ENCODE results near the gene RTN4RL1. TPM values are rescaled to one million over a fixed set of nuclear protein-coding genes. Genes with fewer than 3 reads are reported as not detected.

The RTN4RL1 gene
- total RNA-seq, 1 donor = 0.43 TPM

DNA sequence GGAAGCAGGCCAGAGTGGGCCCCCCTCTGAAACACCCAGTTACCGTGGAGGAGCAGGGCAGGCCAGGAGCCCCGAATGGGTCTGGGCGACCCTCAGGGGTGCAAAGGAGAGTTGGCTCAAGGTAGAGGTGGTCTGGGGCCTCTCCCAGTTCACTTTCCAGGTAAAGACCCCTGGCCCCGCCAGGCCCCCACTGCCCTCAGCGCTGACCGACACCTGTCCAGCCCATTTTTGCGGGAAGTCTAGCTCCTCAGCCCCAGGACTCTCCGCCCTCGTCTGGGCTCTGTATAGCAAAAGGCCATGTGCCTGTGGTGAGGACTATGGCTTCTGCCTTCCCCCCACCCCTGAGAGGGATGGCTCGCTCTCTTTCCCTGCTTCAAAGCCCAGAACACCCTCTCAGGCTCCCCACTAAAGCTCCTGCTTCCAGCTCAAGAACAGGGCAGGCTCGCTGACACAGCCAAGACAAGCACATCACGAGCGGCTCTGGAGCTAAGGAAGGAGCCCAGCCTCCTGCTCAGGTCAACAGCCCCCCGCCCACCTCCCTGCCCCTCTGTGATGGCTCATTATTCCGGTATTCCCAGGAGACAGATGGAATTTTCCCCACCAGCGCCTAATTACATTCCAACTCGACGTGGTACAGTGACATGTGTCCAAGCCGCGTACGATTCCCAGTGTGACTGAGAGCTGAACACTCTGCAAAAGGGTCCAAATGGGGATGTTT is 59.4 kb downstream of the RTN4RL1 start:
- TF ChIP-seq, protein P1, sequence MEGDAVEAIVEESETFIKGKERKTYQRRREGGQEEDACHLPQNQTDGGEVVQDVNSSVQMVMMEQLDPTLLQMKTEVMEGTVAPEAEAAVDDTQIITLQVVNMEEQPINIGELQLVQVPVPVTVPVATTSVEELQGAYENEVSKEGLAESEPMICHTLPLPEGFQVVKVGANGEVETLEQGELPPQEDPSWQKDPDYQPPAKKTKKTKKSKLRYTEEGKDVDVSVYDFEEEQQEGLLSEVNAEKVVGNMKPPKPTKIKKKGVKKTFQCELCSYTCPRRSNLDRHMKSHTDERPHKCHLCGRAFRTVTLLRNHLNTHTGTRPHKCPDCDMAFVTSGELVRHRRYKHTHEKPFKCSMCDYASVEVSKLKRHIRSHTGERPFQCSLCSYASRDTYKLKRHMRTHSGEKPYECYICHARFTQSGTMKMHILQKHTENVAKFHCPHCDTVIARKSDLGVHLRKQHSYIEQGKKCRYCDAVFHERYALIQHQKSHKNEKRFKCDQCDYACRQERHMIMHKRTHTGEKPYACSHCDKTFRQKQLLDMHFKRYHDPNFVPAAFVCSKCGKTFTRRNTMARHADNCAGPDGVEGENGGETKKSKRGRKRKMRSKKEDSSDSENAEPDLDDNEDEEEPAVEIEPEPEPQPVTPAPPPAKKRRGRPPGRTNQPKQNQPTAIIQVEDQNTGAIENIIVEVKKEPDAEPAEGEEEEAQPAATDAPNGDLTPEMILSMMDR (IDR thresholded peaks at IDR 0.05; ENCODE audit: insufficient read depth, low read depth, low read length) = no peak
- H3K4me3 ChIP-seq (ENCODE audit: low read depth, low read length) = no peak overlapping the region
- no peak for DNase-seq (ENCODE audit: low read depth)

DNA sequence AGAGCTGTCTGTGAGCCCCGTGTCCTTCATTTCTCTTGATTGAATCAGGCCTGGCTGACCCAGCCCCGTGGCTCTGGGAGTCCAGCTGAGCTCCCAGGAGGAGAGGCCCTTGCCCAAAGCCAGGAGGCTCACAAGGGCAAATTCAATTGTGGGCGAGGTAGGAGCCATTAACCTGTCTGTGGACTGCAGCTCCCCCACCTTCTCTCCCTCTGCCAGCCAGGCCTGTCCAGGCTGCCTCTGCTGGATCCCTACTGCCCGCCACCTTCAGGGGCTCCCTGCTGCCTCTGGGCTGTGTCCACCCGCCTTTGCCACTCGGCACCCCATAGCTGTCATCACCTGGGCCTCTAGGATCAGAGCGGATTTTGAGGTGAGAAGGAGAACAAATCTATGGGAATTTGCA is 61.9 kb downstream of the RTN4RL1 start:
- DNase-seq (ENCODE audit: low read depth) = no peak
- no peak overlapping the region for H3K4me3 ChIP-seq (ENCODE audit: low read depth, low read length)
- TF ChIP-seq, protein P1 (IDR thresholded peaks at IDR 0.05; ENCODE audit: insufficient read depth, low read depth, low read length) = no peak

DNA sequence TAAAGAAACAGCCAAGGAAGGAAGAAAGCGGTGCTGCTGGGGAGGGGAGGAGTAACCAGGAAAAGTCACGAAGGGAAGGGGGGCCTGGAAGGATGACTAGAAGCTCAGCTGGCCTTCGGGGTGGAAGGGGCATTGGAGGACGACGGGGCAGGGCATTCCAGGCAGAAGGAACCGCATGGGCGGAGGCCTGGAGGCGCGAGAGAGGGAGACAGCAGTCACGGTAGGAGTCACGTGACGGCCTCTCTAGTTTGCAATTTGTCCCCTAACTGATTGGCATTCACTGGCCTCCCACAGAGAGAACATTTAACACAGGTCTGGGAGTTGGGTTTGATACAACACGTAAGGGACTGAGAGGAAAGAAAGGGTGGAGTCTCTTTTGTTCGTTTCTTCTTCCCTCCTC is 63.9 kb downstream of the RTN4RL1 start:
- H3K4me3 ChIP-seq (ENCODE audit: low read depth, low read length) = no peak overlapping the region
- TF ChIP-seq, protein P1 (IDR thresholded peaks at IDR 0.05; ENCODE audit: insufficient read depth, low read depth, low read length) = no peak
- no peak for DNase-seq (ENCODE audit: low read depth)

DNA sequence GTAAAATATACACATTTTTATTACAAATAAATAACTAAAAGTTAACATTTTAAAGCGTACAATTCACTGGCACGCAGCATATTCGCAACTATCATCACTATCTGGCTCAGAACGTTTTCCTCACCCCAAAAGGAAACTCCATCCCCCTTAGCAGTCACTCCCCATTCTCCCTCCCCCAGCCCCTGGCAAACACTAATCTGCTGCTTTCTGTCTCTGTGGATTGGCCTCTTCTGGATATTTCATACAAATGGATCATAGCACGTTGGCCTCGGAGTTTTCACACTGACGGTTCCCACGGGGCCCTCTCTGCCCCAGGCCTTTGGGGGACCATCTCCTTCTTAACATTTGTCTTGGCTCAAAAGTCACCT is 64.6 kb downstream of the RTN4RL1 start:
- no peak overlapping the region for H3K4me3 ChIP-seq (ENCODE audit: low read depth, low read length)
- TF ChIP-seq, protein P1 (IDR thresholded peaks at IDR 0.05; ENCODE audit: insufficient read depth, low read depth, low read length) = no peak
- no peak for DNase-seq (ENCODE audit: low read depth)

DNA sequence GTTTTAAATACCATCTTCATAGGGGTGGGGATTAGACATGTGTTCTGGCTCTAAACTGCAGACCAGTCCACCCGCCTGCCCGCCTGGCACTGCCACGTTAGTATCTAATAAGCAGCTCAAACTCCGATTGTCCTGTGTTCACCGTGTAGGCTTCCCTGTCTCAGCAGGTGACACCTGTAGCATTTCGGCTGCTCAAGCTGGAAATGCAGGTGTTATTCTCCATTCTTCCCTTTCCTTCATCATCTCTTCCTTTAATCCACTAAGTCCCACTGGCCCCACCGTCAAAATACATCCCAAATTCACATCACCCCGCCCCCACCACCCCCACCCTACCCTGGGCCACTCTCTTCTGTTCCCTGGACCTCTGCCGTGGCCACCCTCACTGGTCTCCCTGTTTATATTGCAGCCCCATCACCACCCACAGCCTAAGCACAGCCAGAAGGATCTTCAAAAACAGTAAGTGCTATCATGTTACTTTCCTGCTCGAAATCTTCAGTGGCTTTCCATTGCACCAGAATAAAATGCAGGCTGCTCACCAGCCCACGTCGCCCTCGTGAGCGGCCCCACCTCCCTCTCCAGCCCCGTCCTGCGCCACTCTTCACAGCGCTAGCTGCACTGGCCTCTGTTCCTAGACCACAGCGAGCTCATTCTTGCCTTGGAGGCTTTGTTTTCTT is 65.1 kb downstream of the RTN4RL1 start:
- TF ChIP-seq, protein P1 (IDR thresholded peaks at IDR 0.05; ENCODE audit: insufficient read depth, low read depth, low read length) = no peak
- DNase-seq (ENCODE audit: low read depth) = peak; percentile 38
- no peak overlapping the region for H3K4me3 ChIP-seq (ENCODE audit: low read depth, low read length)

DNA sequence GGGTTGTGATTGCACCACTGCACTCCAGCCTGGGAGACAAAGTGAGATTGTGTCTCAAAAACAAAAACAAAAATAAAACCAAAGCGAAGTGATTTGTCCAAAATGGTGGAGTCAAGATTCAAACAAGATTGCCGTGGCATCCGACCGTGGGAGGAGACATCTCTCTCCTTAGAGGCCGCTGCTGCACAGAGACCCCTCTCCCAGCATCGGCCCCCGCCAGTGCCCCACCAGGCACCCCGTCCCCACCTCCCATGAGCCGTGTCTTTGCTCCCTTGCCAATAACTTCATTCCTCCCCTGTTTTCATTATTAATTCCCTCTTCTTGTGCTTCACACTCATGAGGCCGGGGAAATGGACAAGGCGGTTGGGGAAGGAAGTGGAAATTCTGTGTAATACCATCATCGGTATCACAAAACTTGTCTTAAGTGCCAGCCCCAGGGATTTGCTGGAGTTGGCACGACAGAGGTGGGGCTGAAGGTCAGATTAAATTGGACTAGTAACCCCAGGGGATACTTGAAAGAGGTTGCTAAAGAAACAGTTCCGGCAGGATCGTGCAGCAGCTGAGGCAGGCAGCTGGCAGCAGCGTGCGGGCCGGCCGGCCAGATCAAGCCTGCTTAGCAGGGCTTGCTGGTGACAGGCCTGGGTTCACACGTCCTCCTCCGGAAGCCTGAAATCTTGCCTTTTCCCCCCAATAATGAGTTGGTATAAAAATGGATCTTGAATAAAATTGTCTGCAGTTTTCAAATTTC is 66.8 kb downstream of the RTN4RL1 start:
- TF ChIP-seq, protein P1 (IDR thresholded peaks at IDR 0.05; ENCODE audit: insufficient read depth, low read depth, low read length) = no peak
- no peak for DNase-seq (ENCODE audit: low read depth)
- no peak overlapping the region for H3K4me3 ChIP-seq (ENCODE audit: low read depth, low read length)
